KBM-7 (cell line): Measurements from ENCODE around the gene CDC42EP2.

Source experiments
- DNase-seq: peaks from one replicate; pipeline ENCODE4 v3.0.0-alpha.2; 2015
- in situ Hi-C: fragments of 300-500 bp; cut with MboI; formaldehyde crosslinking; loops from 2 replicates; pipeline ENCODE4 v1.14.3; 2020; ENCODE audit warnings: low sequenced_read_pairs, low pct_unique_long_range_greater_than_20kb, mixed read lengths

The CDC42EP2 gene

DNA sequence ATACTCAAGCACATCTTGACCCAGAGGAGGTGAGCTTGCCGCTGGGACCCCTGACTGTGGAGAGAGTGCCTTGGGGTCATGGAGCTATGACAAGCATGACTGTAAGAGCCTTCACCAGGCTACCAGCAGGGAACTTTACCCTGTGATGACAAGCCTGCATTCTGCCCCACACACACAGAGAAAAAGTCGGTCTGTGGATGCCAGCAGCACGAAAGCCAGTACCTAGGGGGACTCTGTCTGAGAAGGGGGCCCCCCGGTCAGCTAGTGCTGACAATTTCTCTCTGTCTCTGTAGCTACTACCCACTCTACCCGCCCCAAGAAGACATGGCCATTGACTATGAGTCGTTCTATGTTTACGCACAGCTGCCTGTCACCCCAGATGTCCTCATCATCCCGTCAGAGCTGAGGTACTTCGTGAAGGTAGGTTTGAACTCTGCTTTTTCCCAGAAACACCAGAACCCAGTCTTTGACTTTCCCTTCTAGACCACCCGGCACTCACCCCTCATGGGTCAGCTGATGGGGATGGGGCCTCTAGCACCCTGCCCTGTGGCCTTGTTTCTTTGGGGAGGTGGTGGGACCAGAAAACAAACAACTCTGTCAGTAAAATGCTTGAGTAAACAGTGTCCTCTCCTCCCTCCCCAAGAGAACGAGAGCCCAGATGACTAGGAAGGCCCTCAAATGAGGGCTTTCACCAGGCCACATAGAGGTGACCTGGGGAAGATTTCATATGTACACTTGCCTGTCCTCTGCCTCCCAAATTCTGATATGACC is 18.9 kb upstream of the CDC42EP2 start:
- no peak for DNase-seq
- in situ Hi-C loops, result no loop called here

DNA sequence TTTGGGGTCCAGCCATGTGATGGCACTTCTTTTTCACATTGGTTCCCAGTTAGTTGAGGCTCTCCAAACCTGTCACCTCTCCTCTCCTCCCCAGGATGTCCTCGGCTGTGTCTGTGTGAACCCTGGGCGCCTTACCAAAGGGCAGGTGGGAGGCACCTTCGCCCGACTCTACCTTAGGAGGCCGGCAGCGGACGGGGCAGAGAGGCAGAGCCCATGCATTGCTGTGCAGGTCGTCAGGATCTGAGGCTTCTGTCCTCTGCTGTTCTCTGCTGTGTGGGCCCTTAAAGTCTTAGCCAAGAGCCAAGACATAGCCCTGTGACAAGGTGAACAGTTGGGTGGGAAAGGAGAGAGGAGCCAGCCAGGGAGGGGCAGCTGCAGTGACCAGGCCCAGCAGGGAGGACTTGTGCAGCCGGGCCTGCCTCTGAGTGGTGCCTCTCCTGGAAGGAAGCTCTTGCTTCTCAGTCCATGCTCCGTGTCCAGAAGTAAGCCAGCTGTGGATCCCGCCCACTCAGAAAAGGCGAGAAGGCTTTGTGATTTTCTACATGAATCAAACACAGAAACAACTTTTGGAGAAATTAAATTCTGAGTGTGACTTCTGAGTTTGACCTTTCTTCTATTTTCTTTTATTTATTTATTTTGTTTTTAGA is 17.5 kb upstream of the CDC42EP2 start:
- no peak for DNase-seq
- in situ Hi-C loops, result no loop called here

DNA sequence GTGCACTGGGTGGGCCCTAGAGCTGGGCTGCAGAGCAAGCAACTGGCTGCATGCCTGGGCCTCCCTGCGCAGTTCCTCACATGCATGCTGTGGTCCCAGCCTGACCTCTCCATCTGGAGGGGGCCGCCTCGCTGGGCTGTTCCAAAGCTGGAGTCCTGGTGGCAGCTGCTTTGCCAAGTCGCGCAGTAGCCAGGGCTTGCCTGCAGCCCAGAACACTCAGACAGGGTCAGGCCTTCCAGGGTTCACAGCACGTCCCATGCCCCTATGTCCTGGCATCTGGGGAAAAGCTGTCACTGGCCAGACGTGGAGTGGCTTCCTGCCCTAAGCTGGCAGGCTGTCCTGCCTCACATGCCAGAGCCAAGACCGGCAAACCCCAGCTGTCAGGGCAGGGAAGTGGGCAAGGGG is 16.5 kb upstream of the CDC42EP2 start:
- in situ Hi-C loops, result no loop called here
- no peak for DNase-seq

DNA sequence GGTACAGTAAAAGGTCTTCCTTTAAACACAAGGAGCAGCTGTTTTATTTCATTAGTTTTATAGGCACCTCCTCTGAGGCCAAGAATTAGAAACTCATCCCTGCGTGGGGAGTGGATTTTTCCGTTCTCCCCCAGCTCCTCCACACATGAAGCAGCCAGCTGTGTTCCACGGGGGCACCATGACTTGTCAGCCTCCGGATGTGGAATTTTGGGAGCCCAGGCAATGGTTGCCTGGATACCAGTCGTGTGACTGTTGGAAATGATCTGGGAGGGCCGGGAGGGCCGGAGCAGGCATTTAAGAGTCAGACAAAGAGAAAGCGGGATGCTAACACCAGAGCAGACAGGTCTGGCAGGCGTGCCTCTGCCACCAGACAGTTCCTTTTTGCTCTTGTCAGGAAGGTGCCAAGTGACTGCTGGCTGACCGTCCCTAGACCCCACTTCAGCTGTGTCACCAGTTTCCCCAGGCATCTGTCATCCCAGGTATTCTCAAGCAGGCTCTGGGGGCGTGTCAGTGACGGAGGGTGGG is 15.9 kb upstream of the CDC42EP2 start:
- no peak for DNase-seq
- in situ Hi-C loops, result no loop called here

DNA sequence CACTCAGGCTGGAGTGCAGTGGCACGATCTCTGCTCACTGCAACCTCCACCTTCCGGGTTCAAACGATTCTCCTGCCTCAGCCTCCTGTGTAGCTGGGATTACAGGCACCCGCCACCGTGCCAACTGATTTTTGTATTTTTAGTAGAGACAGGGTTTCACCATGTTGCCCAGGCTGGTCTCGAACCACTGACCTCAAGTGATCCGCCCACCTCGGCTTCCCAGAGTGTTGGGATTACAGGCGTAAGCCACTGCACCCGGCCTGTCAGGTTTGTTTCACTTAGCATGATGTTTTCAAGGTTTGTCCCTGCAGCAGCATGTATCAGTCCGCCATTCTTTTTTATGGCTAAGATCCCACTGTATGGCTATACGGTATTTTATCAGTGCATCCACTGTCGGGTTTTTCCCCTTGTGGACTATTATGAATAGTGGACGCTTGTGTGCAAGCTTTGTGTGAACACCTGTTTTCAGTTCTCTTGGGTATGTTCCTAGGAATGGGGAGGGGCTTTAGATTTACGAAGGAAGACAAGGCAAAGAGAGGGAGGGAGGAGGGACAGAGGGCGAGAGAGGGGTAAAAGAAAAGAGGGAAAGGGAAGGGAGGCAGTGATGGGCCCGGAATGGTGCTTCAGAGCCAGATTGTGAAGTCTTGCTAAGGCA is 13.9 kb upstream of the CDC42EP2 start:
- in situ Hi-C loops, result no loop called here
- no peak for DNase-seq

DNA sequence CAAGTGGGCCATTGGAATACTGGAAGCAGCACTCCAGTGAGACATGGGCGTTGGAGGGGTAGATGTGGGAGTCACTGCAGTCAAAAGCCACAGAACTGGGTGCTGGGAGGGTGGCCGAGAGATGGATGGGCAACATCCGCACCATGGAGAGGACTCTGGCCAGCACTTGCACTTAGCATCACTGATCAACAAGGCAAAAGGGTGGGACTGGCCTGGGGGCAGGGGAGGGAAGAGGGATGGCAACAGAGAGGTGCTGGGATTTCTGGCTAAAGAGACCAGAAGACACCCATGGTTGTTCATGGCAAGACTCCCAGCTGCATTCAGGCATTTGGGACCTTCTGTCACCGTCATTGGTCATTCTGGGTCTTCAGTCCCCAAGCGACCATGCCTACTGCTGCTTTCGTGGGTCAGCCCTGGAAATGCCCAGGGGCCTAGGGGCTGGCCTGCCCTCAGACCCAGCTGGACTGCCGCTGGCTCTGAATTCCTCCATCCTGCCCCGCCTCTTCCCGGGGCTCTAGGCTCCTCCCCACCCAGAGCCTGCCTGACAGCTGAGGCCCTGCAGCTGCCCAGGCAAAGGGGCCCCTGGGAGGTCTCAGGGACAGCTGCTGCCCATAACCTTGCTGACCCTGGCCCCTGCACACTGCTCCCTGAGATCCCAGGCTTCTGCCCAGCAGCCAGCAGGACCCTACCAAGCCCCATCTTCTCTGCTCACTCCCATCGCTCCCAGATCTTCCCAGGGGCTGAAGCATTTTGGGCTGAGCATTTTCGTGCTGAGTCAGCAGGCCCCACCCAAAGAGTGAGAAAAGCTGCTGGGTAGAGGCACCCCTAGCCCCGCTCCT is 13.0 kb upstream of the CDC42EP2 start:
- in situ Hi-C loops, result no loop called here
- DNase-seq, result no peak

DNA sequence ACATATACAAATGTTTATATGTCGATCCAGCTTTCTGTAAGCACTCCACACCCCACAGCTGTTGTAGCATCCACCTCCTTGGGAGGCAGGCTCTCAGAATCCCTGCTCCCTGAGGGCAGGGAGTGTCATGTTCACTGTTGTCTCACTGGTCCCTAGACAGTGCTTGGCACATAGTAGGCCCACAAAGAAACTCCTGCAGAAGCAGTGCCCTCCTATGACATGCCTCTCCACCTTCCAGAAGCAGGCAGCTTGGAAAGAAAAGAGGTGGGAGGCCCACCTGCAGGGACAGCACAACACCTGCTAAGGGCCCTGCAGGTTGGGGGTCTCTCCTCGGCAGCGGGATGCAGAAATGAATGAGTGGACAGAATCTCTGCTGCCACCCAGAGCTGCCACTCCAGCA is 11.1 kb upstream of the CDC42EP2 start:
- in situ Hi-C loops, result no loop called here
- no peak for DNase-seq

DNA sequence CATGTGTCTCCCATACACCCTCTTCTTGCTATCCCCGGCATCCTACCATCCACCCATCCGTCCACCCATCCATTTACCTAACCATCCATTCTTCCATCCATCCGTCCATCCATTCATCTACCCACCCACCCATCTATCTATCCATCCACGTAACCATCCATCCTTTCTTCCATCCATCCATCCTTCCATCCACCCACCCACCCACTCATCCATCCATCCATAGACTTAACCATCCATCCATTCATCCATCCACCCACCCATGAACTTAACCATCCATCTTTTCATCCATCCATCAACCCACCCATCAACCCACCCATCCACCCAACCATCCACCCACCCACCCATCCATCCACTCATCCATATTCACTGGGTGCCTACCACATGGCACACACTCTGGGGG is 10.6 kb upstream of the CDC42EP2 start:
- no peak for DNase-seq
- in situ Hi-C loops, result no loop called here

DNA sequence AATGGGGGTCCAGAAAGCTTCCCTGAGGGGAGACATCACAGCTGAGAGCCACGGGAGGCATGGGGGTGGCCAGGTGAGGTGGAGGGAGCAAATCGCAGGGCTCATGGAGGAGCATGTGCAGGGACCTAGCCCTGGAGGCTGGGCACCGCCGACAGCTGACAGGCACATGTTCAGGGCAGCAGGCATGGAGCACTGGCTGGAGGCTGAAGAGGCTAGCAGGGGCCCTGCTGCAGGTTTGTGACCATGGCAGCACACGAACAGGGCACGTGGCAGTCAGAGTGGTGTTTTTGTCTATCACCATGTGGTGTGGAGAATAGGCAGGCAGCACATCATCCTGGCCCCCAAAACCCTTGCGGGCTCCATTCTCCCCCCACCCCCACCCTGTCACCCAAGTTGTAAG is 10.1 kb upstream of the CDC42EP2 start:
- in situ Hi-C loops, result no loop called here

DNA sequence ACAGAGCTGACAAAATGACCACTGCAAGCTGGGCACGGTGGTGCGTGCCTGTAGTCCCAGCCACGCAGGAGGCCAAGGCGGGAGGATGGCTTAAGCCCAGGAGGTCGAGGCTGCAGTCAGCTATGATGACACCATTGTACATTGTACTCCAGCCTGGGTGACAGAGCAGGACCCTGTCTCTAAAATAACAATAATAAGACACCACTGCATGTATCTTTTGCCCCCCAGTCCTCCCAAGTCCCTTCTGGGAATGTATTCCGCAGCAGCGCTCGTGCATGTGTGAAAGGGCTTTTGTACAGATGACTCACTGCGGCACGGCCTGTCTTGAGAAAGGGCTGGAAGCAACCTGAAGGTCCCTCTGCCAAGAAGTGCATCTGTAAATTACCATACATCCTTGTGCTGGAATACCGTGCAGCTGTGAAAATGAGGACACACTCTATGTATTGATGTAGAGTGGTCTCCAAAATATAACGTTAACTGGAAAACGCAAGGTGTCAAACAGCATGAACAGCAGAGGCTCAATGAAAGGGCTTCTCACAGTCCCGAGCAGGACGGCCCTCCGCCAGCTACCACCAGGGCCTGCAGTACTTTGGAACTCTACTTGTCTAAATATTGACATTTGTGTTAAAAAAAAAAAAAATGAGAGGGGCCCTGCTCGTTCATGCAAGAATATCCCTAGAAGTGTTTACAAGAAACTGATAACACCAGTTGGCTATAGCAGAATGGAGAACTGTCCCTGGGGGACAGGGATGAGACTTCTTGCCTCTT is 9.0 kb upstream of the CDC42EP2 start:
- no peak for DNase-seq
- in situ Hi-C loops, result no loop called here

More for the DNA sequence above, 10.1 kb upstream of the CDC42EP2 start:
- DNase-seq, result no peak

DNA sequence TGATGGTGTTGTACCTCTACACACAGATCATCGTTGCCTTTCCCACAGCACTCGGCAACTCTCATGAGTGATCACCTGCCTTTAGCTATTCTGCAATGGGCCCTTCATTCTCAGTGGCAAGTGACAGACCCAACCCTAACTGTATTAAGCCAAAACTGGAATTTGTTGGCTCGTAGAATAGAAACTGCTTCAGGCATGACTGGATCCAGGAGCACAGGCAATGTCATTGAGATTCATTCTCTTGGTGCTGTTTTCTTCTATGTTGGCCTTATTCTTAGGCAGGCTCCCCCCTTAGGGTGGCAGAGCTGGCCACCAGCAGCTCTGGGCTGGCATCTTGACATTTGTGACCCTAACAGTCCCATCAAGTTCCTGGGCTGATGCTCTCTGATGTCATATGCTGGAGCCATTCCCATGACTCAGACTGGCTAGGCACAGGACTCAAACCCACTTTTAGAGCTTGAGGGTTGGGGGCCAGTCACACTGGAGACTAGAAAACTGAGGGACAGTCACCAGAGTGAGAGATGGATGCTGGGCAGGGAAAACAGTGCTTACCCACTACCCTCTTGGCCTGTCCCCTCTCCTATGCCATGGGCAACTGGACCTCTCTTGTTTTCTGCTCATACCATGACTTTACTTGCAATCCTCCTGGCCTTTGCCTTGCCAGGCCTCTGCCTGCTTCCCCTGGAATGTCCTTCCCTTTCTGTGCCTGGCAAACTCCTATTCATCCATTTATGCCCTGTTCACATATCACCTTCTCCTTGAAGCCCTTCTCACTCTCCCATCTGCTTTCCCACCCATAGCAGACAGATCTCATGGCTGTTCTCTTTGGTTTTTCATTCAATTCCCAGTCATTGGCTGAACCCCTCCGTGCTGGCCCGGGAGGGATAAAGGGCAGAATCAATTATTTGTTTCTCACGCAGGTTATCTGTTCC is 7.1 kb upstream of the CDC42EP2 start:
- in situ Hi-C loops, result no loop called here

DNA sequence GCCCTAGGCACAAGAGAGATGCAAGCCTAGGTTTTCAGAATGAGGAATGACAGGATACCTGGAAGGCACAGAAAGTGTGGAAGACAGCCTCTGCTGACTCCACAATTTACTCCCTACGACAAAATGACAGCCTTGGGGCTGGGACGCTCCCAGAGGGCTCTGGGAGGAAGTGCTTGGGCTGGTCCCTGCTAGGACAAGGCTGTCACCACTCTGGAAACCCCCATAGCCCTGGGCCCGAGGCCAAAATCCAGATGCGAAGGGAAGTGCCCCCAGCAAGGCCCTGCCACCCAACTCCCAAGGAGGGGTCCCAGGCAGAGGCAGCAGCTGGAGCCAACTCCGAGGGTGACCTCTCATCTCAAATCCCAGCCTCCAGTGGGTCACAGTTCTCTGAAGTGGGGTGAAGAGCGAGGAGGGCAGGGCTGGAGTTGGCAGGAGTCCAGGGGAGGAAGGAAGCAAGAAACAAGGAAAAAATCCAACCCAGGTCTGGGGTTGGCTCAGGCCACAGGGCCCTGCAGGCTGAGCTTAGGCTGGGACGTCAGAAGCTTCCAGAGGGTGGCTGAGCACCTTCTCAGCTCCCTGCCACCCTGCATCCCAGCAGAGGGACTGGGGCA is 6.3 kb upstream of the CDC42EP2 start:
- DNase-seq, result no peak
- in situ Hi-C loops, result no loop called here

More for the DNA sequence above, 7.1 kb upstream of the CDC42EP2 start:
- no peak for DNase-seq

DNA sequence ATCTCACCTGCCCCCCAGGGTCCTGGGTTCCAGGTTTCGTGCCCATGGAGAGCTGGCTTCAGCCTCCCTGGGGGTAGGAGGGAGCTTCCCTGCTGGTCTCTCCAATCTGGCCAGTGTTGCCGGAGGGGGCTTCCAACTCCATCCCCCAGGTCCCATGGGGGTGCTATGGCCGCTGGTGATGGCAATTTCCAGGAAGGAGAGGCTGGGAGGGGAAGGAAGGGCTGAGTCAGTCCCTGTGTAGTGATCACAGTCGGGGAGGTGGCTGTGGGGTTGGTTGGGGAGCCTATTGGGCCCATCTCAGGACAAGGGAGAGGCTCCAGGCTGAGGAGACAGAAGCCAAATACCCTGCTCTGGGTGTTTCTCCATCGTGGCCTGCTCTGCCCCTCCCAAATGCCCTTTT is 5.7 kb upstream of the CDC42EP2 start:
- in situ Hi-C loops, result no loop called here
- no peak for DNase-seq

DNA sequence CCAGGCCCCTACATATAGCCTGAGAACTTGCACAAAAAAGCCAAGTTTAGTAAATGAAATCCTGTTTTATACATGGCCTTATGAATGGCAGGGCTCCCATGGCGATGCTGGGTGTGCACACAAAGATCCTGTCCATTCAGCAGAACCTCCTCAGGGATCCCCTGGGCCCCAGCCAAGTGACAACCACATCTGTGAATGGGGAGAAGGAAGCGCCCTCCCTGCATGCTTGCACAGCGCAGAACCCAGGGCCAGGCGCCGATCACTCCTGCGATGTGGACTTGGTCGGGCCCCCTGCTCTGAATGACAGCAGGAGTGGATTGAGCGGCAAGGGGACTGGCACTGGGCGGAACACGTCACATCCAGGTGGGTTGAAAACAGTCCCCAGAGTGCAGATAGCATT is 4.5 kb upstream of the CDC42EP2 start:
- no peak for DNase-seq
- in situ Hi-C loops, result no loop called here

DNA sequence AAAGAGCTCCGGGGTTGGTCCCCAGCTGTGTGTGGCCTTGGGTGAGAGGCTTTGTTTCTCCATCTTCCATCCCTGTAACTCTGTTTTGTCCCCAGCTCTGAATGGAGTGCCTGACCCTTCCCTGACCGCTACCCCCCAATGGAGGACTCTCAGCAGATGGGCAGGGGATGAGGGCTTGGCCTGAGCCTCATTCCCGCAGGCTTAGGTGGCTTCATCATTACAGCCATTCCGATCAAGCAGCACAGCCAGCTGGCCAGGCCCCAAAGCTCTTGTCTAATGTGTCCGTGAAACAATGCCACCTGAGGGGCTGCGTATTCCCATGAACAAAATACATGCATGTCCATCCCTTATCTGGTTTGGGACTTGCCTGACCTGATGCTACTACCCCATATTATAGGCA is 3.9 kb upstream of the CDC42EP2 start:
- in situ Hi-C loops, result no loop called here
- DNase-seq, result no peak

DNA sequence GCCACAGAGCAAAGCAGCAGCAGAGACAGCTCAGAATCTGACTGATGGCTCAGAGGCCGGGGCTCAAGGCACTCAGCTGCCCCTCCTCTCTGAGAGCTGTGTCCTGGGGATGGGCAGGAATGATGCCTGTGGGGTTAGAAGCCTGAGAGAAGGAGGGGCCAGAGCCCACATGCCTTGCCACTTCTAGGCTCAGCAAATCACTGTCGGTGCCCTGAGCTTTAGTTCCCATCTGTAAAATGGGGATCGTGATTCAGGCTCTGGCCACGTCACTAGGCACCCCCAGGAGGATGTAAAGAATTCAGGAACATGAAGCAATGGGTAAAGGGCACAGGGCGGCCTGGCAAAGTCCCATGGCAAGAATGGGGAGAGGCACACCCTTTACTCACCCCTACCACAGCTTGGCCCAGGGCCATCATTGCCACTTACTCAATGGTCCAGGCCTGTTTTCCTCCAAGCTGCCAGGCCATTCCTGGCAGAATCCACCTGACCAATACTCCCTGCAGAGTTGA is 3.4 kb upstream of the CDC42EP2 start:
- no peak for DNase-seq
- in situ Hi-C loops, result no loop called here

DNA sequence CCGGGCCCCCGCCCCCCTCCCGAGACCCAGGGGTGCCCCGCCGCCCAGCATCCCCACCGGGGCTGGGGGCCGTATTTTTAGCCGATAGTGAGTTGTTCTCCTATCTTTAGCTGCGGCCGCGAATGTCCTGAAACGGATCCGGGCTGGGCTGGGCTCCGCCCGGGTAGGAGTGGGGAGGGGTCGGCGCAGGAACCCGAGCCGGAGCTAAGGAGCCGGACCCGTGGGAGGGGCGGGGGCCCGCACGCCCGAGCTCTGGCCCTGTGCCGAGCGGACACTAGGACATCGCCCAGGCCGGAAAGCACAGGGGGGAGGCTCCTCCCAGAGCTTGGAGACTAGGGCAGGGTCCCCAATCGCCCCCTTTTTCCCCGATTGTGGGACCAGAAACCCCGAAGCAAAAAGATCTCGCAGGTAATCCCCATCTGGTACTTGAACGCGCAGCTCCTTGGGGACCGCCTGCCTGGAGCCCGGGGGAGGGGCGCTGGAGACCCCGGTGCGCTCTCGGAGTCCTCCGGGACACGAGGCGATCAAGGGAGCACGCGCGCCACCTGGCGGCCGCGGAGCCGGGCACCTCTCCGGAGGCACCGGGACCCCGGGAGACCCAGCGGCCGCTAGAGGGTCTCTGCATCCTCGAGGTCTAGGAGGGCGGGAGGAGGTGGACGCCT is 669 bp downstream of the CDC42EP2 start:
- peak; percentile 87 for DNase-seq
- in situ Hi-C loops, result no loop called here
